Activated CD4-positive, alpha-beta T cell treated with anti-CD3 and anti-CD28 coated beads, Interleukin-2, amount 10 ng/mL, durations not matched to agents 7 days and 5 days (primary cell): ENCODE measurements around the gene FOXI1. TPM values are rescaled to one million over a fixed set of nuclear protein-coding genes. Genes with fewer than 3 reads are reported as not detected.

Source experiments
- CTCF ChIA-PET: fragments of 350-600 bp; sonication (Branson Sonifier 250); formaldehyde crosslinking; loops from one replicate; lab custom pipeline; 2021; ENCODE audit warnings: antibody characterized with exemption; lab: Charles Lee
- POLR2A ChIA-PET: fragments of 350-600 bp; sonication (Branson Sonifier 250); formaldehyde crosslinking; loops from one replicate; lab custom pipeline; 2021; ENCODE audit warnings: antibody characterized with exemption; lab: Charles Lee
- DNase-seq: peaks from one replicate; pipeline ENCODE4 v3.0.0-alpha.2; 2020
- H3K27ac Mint-ChIP-seq: one replicate; pipeline ENCODE4 v1.8.0; 2021; ENCODE audit warnings: mild to moderate bottlenecking, moderate library complexity, mixed read lengths
- H3K27me3 Mint-ChIP-seq: one replicate; pipeline ENCODE4 v1.8.0; 2021; ENCODE audit warnings: mixed read lengths
- H3K36me3 Mint-ChIP-seq: one replicate; pipeline ENCODE4 v1.8.0; 2021; ENCODE audit warnings: low read depth, mixed read lengths
- H3K4me1 Mint-ChIP-seq: one replicate; pipeline ENCODE4 v1.8.0; 2021; ENCODE audit warnings: mixed read lengths
- H3K4me3 Mint-ChIP-seq: one replicate; pipeline ENCODE4 v1.8.0; 2021; ENCODE audit warnings: mild to moderate bottlenecking, moderate library complexity, mixed read lengths
- H3K9me3 Mint-ChIP-seq: one replicate; pipeline ENCODE4 v1.8.0; 2021; ENCODE audit warnings: mixed read lengths
- total RNA-seq, 2 experiments: library from RNA; stranded (reverse); gene quantifications; one replicate each; pipeline ENCODE4 v1.2.3, GENCODE V29; 2021

The FOXI1 gene
- total RNA-seq, 2 experiments from 2014 or later, result not detected

GRCh38 chr5:170149206-170149515, 43.5 kb downstream of the FOXI1 start:
- H3K9me3 Mint-ChIP-seq, result no peaks in the 10 kb centered on the region
- H3K27ac Mint-ChIP-seq, result no peak overlapping the region
- ChIA-PET POLR2A (no interaction called here), CTCF (no interaction called here)
- no peak for DNase-seq
- H3K4me1 Mint-ChIP-seq, result no peaks in the 10 kb centered on the region
- H3K27me3 Mint-ChIP-seq, result peaks cover 2% of the 10 kb centered on the region
- H3K4me3 Mint-ChIP-seq, result no peak overlapping the region
- no peaks in the 10 kb centered on the region for H3K36me3 Mint-ChIP-seq

DNA sequence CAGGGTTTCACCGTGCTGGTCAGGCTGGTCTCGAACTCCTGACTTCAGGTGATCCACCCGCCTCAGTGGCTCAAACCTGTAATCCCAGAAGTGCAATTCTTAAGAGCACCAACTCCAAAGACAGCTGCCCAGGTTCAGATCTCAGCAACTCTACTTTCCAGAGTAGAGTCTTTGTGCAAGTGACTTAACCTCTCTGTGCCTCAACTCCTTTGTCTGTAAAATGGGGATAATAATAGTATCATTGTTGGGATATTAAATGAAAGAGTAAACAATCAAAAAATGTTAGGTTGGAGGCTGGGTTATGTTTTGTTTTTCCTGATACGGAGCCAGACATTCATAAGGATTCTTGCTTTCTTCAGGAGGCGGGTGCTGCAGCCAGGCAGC, 45.0 kb downstream of the FOXI1 start:
- no peak overlapping the region for H3K4me3 Mint-ChIP-seq
- POLR2A ChIA-PET, result no interaction called here
- H3K27me3 Mint-ChIP-seq, result peaks cover 2% of the 10 kb centered on the region
- H3K36me3 Mint-ChIP-seq, result no peaks in the 10 kb centered on the region
- CTCF ChIA-PET, result interaction anchor here (0.9 kb wide), 1 partner anchor 17 kb away, joined by 4 read pairs; no protein-coding TSS in a partner anchor
- H3K9me3 Mint-ChIP-seq, result no peaks in the 10 kb centered on the region
- no peak for DNase-seq
- H3K4me1 Mint-ChIP-seq, result no peaks in the 10 kb centered on the region
- no peak overlapping the region for H3K27ac Mint-ChIP-seq

- Mint-ChIP-seq H3K36me3 (no peaks in the 10 kb centered on the region), H3K9me3 (no peaks in the 10 kb centered on the region), H3K4me1 (no peaks in the 10 kb centered on the region), H3K27ac (no peak overlapping the region), H3K4me3 (no peak overlapping the region), H3K27me3 (peaks cover 2% of the 10 kb centered on the region)
- no peak for DNase-seq
- ChIA-PET POLR2A (no interaction called here), CTCF (interaction anchor here (0.9 to 1.1 kb wide), 2 partner anchors 8 to 16 kb away, joined by 3 to 4 read pairs; no protein-coding TSS in a partner anchor)
Observed at GRCh38 chr5:170151097-170151831, 45.6 kb downstream of the FOXI1 start.

- Mint-ChIP-seq H3K27me3 (no peaks in the 10 kb centered on the region), H3K4me3 (no peak overlapping the region)
- CTCF ChIA-PET, result interaction anchor here (1.1 kb wide), 1 partner anchor 9 kb away, joined by 3 read pairs; no protein-coding TSS in a partner anchor
Observed at GRCh38 chr5:170152767-170153166, 47.1 kb downstream of the FOXI1 start.

DNA sequence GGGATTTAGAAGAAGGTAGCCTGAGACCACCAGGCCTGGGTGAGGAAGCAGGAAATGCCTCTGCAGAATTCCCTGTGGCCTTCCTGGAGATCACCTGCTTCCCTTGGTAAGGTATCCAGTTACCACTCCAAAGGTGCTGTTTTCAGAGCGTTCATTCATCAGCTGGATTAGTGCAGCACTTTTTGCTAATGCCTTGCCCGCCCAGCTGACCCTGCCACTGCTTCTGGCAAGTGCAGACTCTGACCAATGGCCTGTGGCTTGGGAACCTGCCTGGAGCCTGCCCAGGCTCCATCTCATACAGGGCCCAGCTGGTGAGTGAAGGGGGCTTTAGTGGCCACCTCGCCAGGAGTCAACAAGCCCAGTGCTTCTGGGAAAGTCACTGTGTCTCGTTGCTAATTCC, 48.6 kb downstream of the FOXI1 start:
- CTCF ChIA-PET, result no interaction called here
- H3K4me1 Mint-ChIP-seq, result no peaks in the 10 kb centered on the region
- H3K9me3 Mint-ChIP-seq, result no peaks in the 10 kb centered on the region

More at GRCh38 chr5:170152767-170153166, 47.1 kb downstream of the FOXI1 start:
- Mint-ChIP-seq H3K36me3 (no peaks in the 10 kb centered on the region), H3K9me3 (no peaks in the 10 kb centered on the region), H3K27ac (no peak overlapping the region), H3K4me1 (no peaks in the 10 kb centered on the region)
- DNase-seq, result no peak
- POLR2A ChIA-PET, result no interaction called here

GRCh38 chr5:170154744-170155143, 49.0 kb downstream of the FOXI1 start:
- peaks cover 3% of the 10 kb centered on the region for H3K27me3 Mint-ChIP-seq
- no peak overlapping the region for H3K27ac Mint-ChIP-seq
- no peaks in the 10 kb centered on the region for H3K36me3 Mint-ChIP-seq
- CTCF ChIA-PET, result no interaction called here
- POLR2A ChIA-PET, result no interaction called here
- no peak overlapping the region for H3K4me3 Mint-ChIP-seq
- DNase-seq, result no peak
- H3K4me1 Mint-ChIP-seq, result no peaks in the 10 kb centered on the region
- H3K9me3 Mint-ChIP-seq, result no peaks in the 10 kb centered on the region

More for the DNA sequence above, 48.6 kb downstream of the FOXI1 start:
- H3K27me3 Mint-ChIP-seq, result peaks cover 3% of the 10 kb centered on the region
- no peak overlapping the region for H3K27ac Mint-ChIP-seq
- no peak for DNase-seq
- POLR2A ChIA-PET, result no interaction called here
- no peak overlapping the region for H3K4me3 Mint-ChIP-seq
- no peaks in the 10 kb centered on the region for H3K36me3 Mint-ChIP-seq

- DNase-seq, result no peak
- H3K36me3 Mint-ChIP-seq, result no peaks in the 10 kb centered on the region
- H3K27ac Mint-ChIP-seq, result no peak overlapping the region
- POLR2A ChIA-PET, result no interaction called here
- no peaks in the 10 kb centered on the region for H3K9me3 Mint-ChIP-seq
- H3K4me1 Mint-ChIP-seq, result no peaks in the 10 kb centered on the region
- CTCF ChIA-PET, result interaction anchor here (0.7 kb wide), 1 partner anchor 110 kb away, joined by 3 read pairs; no protein-coding TSS in a partner anchor
- peaks cover 3% of the 10 kb centered on the region for H3K27me3 Mint-ChIP-seq
- no peak overlapping the region for H3K4me3 Mint-ChIP-seq
Observed at GRCh38 chr5:170155771-170156170, 50.1 kb downstream of the FOXI1 start.

DNA sequence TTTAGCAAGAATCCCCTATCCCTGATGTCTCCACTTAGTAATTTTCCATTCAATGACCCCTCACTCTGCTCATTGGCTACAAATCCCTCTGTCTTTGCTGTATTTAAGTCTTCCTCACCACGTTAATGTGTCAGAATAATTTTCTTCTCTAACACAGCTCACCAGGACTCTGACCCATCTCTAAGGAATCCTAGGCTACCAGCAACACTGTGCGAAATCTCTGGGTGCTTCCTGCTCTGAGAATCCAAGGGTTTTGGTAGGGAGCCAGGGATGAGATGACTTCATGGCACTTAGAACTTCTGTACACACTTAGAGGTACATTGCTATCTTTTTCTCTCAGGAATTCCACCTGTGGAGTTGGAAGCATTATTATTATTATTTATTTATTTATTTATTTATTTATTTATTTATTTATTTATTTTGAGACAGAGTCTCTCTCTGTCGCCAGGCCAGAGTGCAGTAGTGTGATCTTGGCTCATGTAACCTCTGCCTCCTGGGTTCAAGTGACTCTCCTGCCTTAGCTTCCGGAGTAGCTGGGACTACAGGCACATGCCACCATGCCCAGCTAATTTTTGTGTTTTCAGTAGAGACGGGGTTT, 53.5 kb downstream of the FOXI1 start:
- H3K27ac Mint-ChIP-seq, result no peak overlapping the region
- H3K27me3 Mint-ChIP-seq, result peaks cover 8% of the 10 kb centered on the region
- H3K4me1 Mint-ChIP-seq, result no peaks in the 10 kb centered on the region
- DNase-seq, result no peak
- no peaks in the 10 kb centered on the region for H3K9me3 Mint-ChIP-seq
- H3K36me3 Mint-ChIP-seq, result no peaks in the 10 kb centered on the region
- POLR2A ChIA-PET, result no interaction called here
- CTCF ChIA-PET, result interaction anchor here (0.7 kb wide), 1 partner anchor 14 kb away, joined by 3 read pairs; no protein-coding TSS in a partner anchor
- no peak overlapping the region for H3K4me3 Mint-ChIP-seq

Other genes starting within 250 kb of the FOXI1 start
- not detected for gene INSYN2B, start 125.4 kb upstream of the FOXI1 start, total RNA-seq
- not detected for gene C5orf58, start 127.1 kb downstream of the FOXI1 start, total RNA-seq
- gene LCP2, start 191.9 kb downstream of the FOXI1 start, total RNA-seq, result 100 to 1,000 TPM; 285 to 309 TPM